Spleen (tissue), 11 donors: ENCODE data around the gene PSAPL1. TPM values are rescaled to one million over a fixed set of nuclear protein-coding genes. Genes with fewer than 3 reads are reported as not detected.

Experiments
- DNase-seq: peaks from one replicate; pipeline ENCODE4 v3.0.0-alpha.2; 2020
- H3K27ac ChIP-seq, 8 donors: fragments of 200-600 bp; sonication (generic) in 7 of 8; 1 replicate in 4 of 8; 2 replicates in 4 of 8; pipeline versions ENCODE4 v1.5.0 to v1.8.0; 2016 to 2021; ENCODE audit warnings: inconsistent platforms in 4 of 8, mild to moderate bottlenecking in 4 of 8, moderate library complexity in 1 of 8
- H3K27me3 ChIP-seq, 7 donors: fragments of 200-600 bp; sonication (generic) in 6 of 7; replicated peaks in 1 of 7; 1 replicate in 4 of 7; 2 replicates in 3 of 7; pipeline versions ENCODE4 v1.5.0 to v1.8.0; 2016 to 2021; ENCODE audit warnings: inconsistent platforms in 3 of 7, mild to moderate bottlenecking in 1 of 7
- H3K36me3 ChIP-seq, 6 donors: fragments of 200-600 bp; sonication (generic) in 5 of 6; 1 replicate in 4 of 6; 2 replicates in 2 of 6; pipeline versions ENCODE4 v1.5.0 to v1.8.0; 2016 to 2021; ENCODE audit warnings: inconsistent platforms in 2 of 6
- H3K4me1 ChIP-seq, 6 donors: fragments of 200-600 bp; sonication (generic) in 5 of 6; 1 replicate in 3 of 6; 2 replicates in 3 of 6; pipeline versions ENCODE4 v1.5.0 to v1.8.0; 2016 to 2021; ENCODE audit warnings: inconsistent platforms in 3 of 6
- H3K4me3 ChIP-seq, 8 donors: fragments of 200-600 bp; sonication (generic) in 7 of 8; 1 replicate in 4 of 8; 2 replicates in 4 of 8; pipeline versions ENCODE4 v1.5.0 to v1.8.0; 2016 to 2021; ENCODE audit warnings: inconsistent platforms in 4 of 8, mild to moderate bottlenecking in 4 of 8, moderate library complexity in 2 of 8
- H3K9me3 ChIP-seq, 8 donors: fragments of 200-600 bp; sonication (generic) in 7 of 8; 1 replicate in 4 of 8; 2 replicates in 4 of 8; pipeline versions ENCODE4 v1.5.0 to v1.8.0; 2016 to 2021; ENCODE audit warnings: inconsistent platforms in 4 of 8
- CTCF ChIP-seq, 11 experiments: fragments of 200-600 bp in 7 of 11; fragments of 450-650 bp in 4 of 11; sonication (generic) in 4 of 11; IDR thresholded peaks in 8 of 11; conservative IDR thresholded peaks in 3 of 11; 1 replicate in 7 of 11; 2 replicates in 4 of 11; pipeline versions ENCODE4 v1.4.0 to v1.8.0; 2016 to 2021; ENCODE audit warnings: antibody characterized with exemption in 11 of 11, inconsistent platforms in 4 of 11, mild to moderate bottlenecking in 1 of 11
- POLR2A ChIP-seq, 3 donors: fragments of 450-650 bp; IDR thresholded peaks; one replicate each; pipeline ENCODE4 v1.5.1; 2017; ENCODE audit warnings: antibody characterized with exemption in 3 of 3, mild to moderate bottlenecking in 1 of 3
- POLR2AphosphoS5 ChIP-seq, 3 donors: sonication (generic); formaldehyde crosslinking; IDR thresholded peaks; one replicate each; pipeline ENCODE4 v1.5.1; 2017; ENCODE audit warnings: antibody characterized with exemption in 3 of 3
- WGBS, 5 donors: extraction: QIAGEN DNeasy Blood & Tissue Kit in 3 of 5; methylation state at CpG; one replicate each; pipeline versions ENCODE4 v1.1.5 to v1.1.7; 2013 to 2018; 5-methylcytosine and 5-hydroxymethylcytosine counted together
- intact Hi-C: fragments of 100-400 bp; cut with DNase I; formaldehyde crosslinking; loops from one replicate; pipeline ENCODE4 v1.15.0; 2023; ENCODE audit warnings: low total_unique reads
- microRNA-seq, 3 donors: library from miRNA; unstranded; fragments of <30 nt; microRNA quantifications; one replicate each; pipeline versions ENCODE4 to v1.1.0, GENCODE V29; 2019 to 2020
- polyA plus RNA-seq, 3 donors: library from polyadenylated mRNA; stranded (reverse); fragments of 200-250 nt; gene quantifications; one replicate each; pipeline ENCODE4 v1.2.1, GENCODE V29; 2013
- small RNA-seq, 4 donors: library from RNA; depleted of rRNA; stranded (forward); fragments of <200 nt; gene quantifications; one replicate each; pipeline ENCODE3, GENCODE V24; 2016
- total RNA-seq, 7 donors: library from RNA; depleted of rRNA in 3 of 7; stranded (reverse); fragments of >200 nt in 3 of 7; fragmentation: NEBNext Ultra II Directional in 4 of 7; extraction: Animal tissue kit (Norgen Biotek cat#: 25700) in 4 of 7; gene quantifications; one replicate each; pipeline versions ENCODE4 v1.1.0 to v1.2.1, GENCODE V29; 2016 to 2021
- donor health status: healthy with polysubstance abuse.
- donor health status: DM: no; HTN: no; CAD: no; lungs with moderate emphysema.
- donor health status: DM: no; HTN: no; CAD: no.
- donor health status: Bipolar disorder and iron deficiency.
- donor health status: healthy.
- donor health status: DM: no; HTN: no; CAD: no.
- donor health status: DM: yes; HTN: yes; CAD: no.

The PSAPL1 gene
- total and polyA plus RNA-seq, 10 donors: not detected

GRCh38 chr4:7381221-7381889 lies 53.4 kb downstream of the PSAPL1 start:
- H3K36me3 ChIP-seq: no peaks in the 10 kb centered on the region
- peak; percentile 39 for DNase-seq
- peaks cover 0 to 67% (median 4%) of the 10 kb centered on the region in 7 donors for H3K27me3 ChIP-seq
- peaks cover 0 to 16% (median 3%) of the 10 kb centered on the region in 8 donors for H3K9me3 ChIP-seq
- 41 to 70% (median 58%) methylated on average over 4 to 9 of the region's 9 CpGs for WGBS, 5 donors
- no peak overlapping the region for H3K4me3 ChIP-seq
- intact Hi-C loops: no loop called here
- no peak for TF ChIP-seq POLR2AphosphoS5 (IDR thresholded peaks at IDR 0.05)
- TF ChIP-seq POLR2A (IDR thresholded peaks at IDR 0.05): no peak
- no peak for TF ChIP-seq CTCF (IDR thresholded peaks at IDR 0.05 in 8 of 11, conservative IDR thresholded peaks at IDR 0.05 in 3 of 11)
- no peaks in the 10 kb centered on the region for H3K4me1 ChIP-seq
- H3K27ac ChIP-seq: no peak overlapping the region

Small RNAs within 50 kb of the gene (microRNA-seq; reads per million reads assigned to microRNA genes)
- gene MIR4274: 0 reads per million in 3 donors

Small RNAs within 50 kb of the gene (small RNA-seq; reads per million reads assigned to genes)
- 0 reads per million in 4 donors for gene MIR4274

Other genes with a start within 250 kb of the PSAPL1 start
- gene SORCS2, start 242.4 kb downstream of the PSAPL1 start, total RNA-seq: 1 to 10 TPM in 1 of 7 donors, under 1 TPM in 6; 0.33 to 1.6 (median 0.61) TPM
- under 1 TPM; 0.35 to 0.96 (median 0.52) TPM for gene SORCS2, start 242.4 kb downstream of the PSAPL1 start, polyA plus RNA-seq